Activated T-cell treated with anti-CD3 and anti-CD28 coated beads, Interleukin-2, amount 50 U/mL, for 4 hours (primary cell): ENCODE measurements around the gene POU5F1. TPM values are rescaled to one million over a fixed set of nuclear protein-coding genes. Genes with fewer than 3 reads are reported as not detected.
"Not testable (repeated sequence)": the region's sequence is repeated elsewhere in the genome, so short reads cannot be mapped to it uniquely, and the experiment has no call there.

Source experiments
- ATAC-seq, 2 donors: fragments of 200-7000 bp; cut with Tn5 transposase; one replicate each; pipeline ENCODE4 v1.10.0; 2021
- DNase-seq: peaks from one replicate; pipeline ENCODE4 v3.0.0-alpha.2; 2020
- H3K27me3 Mint-ChIP-seq: one replicate; pipeline ENCODE4 v1.8.0; 2021; ENCODE audit warnings: low read depth, mixed read lengths
- H3K36me3 Mint-ChIP-seq: one replicate; pipeline ENCODE4 v1.8.0; 2022; ENCODE audit warnings: mixed read lengths; ENCODE audit not compliant: insufficient read depth
- H3K4me1 Mint-ChIP-seq: one replicate; pipeline ENCODE4 v1.8.0; 2021; ENCODE audit warnings: low read depth, mixed read lengths
- H3K4me3 Mint-ChIP-seq: one replicate; pipeline ENCODE4 v1.8.0; 2021; ENCODE audit warnings: mild to moderate bottlenecking, moderate library complexity, mixed read lengths
- H3K9me3 Mint-ChIP-seq: one replicate; pipeline ENCODE4 v1.8.0; 2021; ENCODE audit warnings: mixed read lengths
- total RNA-seq, 3 donors: library from RNA; stranded (reverse); gene quantifications; one replicate each; pipeline ENCODE4 v1.2.1, GENCODE V29; 2021

Gene POU5F1
- total RNA-seq, 3 donors from 2014 or later = 0.63 to 1.4 (median 1.0) TPM

- Mint-ChIP-seq H3K9me3 (no peaks in the 10 kb centered on the region), H3K36me3 (peaks cover 15% of the 10 kb centered on the region), H3K27me3 (no peaks in the 10 kb centered on the region), H3K4me3 (peak overlapping the region; percentile 81), H3K4me1 (peaks cover 64% of the 10 kb centered on the region)
- ATAC-seq (peak; percentile 76 to 80), DNase-seq (peak; percentile 89)
These were observed 27.2 kb upstream of the POU5F1 start for GRCh38 chr6:31197559-31198305.

DNA sequence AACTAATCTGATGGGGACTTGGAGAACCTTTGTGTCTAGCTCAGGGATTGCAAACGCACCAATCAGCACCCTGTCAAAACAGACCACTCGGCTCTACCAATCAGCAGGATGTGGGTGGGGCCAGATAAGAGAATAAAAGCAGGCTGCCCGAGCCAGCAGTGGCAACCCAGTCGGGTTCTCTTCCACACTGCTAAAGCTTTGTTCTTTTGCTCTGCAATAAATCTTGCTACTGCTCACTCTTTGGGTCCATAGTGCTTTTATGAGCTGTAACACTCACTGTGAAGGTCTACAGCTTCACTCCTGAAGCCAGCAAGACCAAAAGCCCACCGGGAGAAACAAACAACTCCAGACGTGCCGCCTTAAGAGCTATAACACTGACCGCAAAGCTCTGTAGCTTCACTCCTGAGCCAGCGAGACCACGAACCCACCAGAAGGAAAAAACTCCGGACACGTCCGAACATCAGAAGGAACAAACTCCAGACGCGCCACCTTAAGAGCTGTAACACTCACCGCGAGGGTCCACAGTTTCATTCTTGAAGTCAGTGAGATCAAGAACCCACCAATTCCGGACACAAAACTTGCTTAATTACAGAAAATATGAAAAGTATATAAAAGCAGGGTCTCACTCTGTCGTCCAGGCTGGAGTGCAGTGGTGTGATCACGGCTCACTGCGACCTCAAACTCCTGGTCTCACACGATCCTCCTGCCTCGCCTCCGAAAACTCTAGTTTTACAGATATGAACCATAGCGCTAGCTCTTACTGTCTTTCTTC is 26.0 kb upstream of the POU5F1 start:
- not testable (repeated sequence) for ATAC-seq, H3K27me3 Mint-ChIP-seq, H3K9me3 Mint-ChIP-seq, DNase-seq
- Mint-ChIP-seq H3K36me3 (peaks cover 15% of the 10 kb centered on the region), H3K4me1 (peaks cover 54% of the 10 kb centered on the region), H3K4me3 (peak overlapping the region; percentile 81)

DNA sequence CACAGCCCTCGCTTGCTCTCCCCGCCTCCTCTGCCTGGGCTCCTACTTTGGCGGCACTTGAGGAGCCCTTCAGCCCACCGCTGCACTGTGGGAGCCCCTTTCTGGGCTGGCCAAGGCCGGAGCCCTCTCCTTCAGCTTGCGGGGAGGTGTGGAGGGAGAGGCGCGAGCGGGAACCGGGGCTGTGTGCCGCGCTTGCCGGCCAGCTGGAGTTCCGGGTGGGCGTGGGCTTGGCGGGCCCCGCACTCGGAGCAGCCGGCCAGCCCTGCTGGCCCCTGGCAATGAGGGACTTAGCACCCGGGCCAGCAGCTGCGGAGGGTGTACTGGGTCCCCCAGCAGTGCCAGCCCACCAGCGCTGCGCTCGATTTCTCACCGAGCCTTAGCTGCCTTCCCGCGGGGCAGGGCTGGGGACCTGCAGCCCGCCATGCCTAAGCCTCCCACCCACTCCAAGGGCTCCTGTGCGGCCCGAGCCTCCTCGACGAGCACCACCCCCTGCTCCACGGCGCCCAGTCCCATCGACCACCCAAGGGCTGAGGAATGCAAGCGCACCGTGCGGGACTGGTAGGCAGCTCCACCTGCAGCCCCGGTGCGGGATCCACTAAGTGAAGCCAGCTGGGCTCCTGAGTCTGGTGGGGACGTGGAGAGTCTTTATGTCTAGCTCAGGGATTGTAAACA is 25.0 kb upstream of the POU5F1 start:
- ATAC-seq, DNase-seq, H3K4me3 Mint-ChIP-seq, H3K27me3 Mint-ChIP-seq, H3K9me3 Mint-ChIP-seq: not testable (repeated sequence)
- H3K36me3 Mint-ChIP-seq = peaks cover 10% of the 10 kb centered on the region
- peaks cover 47% of the 10 kb centered on the region for H3K4me1 Mint-ChIP-seq

- ATAC-seq (no peak), DNase-seq (no peak)
- H3K36me3 Mint-ChIP-seq = peaks cover 10% of the 10 kb centered on the region
- H3K9me3 Mint-ChIP-seq = no peaks in the 10 kb centered on the region
- H3K27me3 Mint-ChIP-seq = no peaks in the 10 kb centered on the region
- H3K4me1 Mint-ChIP-seq = peaks cover 37% of the 10 kb centered on the region
- no peak overlapping the region for H3K4me3 Mint-ChIP-seq
These were observed 23.8 kb upstream of the POU5F1 start for GRCh38 chr6:31194061-31194834.

DNA sequence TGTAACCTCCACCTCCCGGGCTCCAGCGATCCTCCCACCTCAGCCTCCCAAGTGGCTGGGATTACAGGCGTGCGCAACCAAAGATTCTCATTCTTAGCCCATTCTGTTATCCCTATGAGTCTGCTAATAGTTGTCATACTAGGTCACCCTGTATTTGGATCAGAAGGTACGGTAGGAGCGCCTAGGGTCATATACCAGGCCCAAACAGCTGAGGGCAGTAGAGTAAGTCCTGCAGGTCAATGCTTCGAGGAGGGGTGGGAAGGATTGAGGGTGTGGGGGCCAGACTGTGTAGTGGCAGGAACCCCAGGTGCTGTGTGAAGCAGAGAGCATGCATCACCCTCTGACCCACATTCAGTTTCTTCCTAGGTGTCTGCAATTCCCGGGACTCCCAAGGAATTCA is 22.7 kb upstream of the POU5F1 start:
- Mint-ChIP-seq H3K9me3 (no peaks in the 10 kb centered on the region), H3K36me3 (peaks cover 10% of the 10 kb centered on the region), H3K4me3 (no peak overlapping the region), H3K27me3 (no peaks in the 10 kb centered on the region), H3K4me1 (peaks cover 28% of the 10 kb centered on the region)
- no peak for DNase-seq
- ATAC-seq = no peak

- H3K9me3 Mint-ChIP-seq, H3K27me3 Mint-ChIP-seq, ATAC-seq, H3K4me3 Mint-ChIP-seq: not testable (repeated sequence)
- Mint-ChIP-seq H3K36me3 (peaks cover 10% of the 10 kb centered on the region), H3K4me1 (peaks cover 26% of the 10 kb centered on the region)
- peak; percentile 42 for DNase-seq
These were observed 22.1 kb upstream of the POU5F1 start for GRCh38 chr6:31192431-31193105.

GRCh38 chr6:31190488-31190887 is 20.0 kb upstream of the POU5F1 start:
- Mint-ChIP-seq H3K27me3 (no peaks in the 10 kb centered on the region), H3K4me1 (peaks cover 11% of the 10 kb centered on the region), H3K4me3 (no peak overlapping the region), H3K9me3 (no peaks in the 10 kb centered on the region), H3K36me3 (peaks cover 8% of the 10 kb centered on the region)
- ATAC-seq (no peak), DNase-seq (no peak)

GRCh38 chr6:31189223-31189622 is 18.7 kb upstream of the POU5F1 start:
- not testable (repeated sequence) for DNase-seq, H3K27me3 Mint-ChIP-seq, ATAC-seq, H3K9me3 Mint-ChIP-seq, H3K4me3 Mint-ChIP-seq, H3K4me1 Mint-ChIP-seq, H3K36me3 Mint-ChIP-seq

DNA sequence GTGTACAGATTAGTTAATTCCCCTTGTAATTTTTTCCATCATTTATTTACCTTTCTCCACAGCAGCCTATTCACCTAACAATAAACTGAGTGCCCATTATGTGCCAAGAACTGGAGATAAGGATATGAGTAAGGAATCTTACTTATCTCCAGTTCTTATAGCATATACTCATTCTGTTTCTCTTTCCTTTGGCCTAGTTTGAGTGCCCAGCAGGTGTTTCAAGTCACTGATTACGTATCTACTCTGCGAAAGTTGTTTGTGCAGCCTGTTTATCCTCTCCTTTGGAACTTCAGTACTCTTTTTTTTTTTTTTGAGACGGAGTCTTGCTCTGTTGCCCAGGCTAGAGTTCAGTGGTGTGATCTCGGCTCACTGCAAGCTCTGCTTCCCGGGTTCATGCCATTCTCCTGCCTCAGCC is 17.3 kb upstream of the POU5F1 start:
- DNase-seq = no peak
- H3K36me3 Mint-ChIP-seq = no peaks in the 10 kb centered on the region
- H3K4me1 Mint-ChIP-seq = peaks cover 1% of the 10 kb centered on the region

GRCh38 chr6:31186052-31186734 is 15.7 kb upstream of the POU5F1 start:
- Mint-ChIP-seq H3K36me3 (no peaks in the 10 kb centered on the region), H3K9me3 (no peaks in the 10 kb centered on the region), H3K4me3 (no peak overlapping the region), H3K4me1 (no peaks in the 10 kb centered on the region), H3K27me3 (no peaks in the 10 kb centered on the region)
- DNase-seq (no peak), ATAC-seq (no peak)

More for the DNA sequence above, 17.3 kb upstream of the POU5F1 start:
- Mint-ChIP-seq H3K27me3 (no peaks in the 10 kb centered on the region), H3K4me3 (no peak overlapping the region), H3K9me3 (no peaks in the 10 kb centered on the region)
- no peak for ATAC-seq

DNA sequence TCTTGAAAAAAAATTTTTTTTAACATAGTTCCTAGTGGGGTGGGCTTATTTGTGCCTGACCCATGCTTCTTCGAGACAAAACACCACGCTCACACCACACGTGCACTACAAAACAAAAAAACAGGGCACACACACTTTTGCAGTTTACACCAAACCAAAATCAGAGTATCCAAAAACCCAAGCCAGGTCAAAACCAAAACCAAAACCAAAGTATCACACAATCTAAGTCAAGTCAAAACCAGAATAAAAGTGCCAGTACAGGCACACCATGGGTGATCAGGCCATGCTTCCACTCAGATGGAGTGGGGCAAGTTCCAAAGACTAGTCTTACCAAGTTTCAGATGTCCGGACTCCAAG is 15.2 kb upstream of the POU5F1 start:
- H3K9me3 Mint-ChIP-seq, H3K36me3 Mint-ChIP-seq, H3K4me3 Mint-ChIP-seq, H3K4me1 Mint-ChIP-seq, H3K27me3 Mint-ChIP-seq, DNase-seq, ATAC-seq: not testable (repeated sequence)

- H3K36me3 Mint-ChIP-seq, H3K4me3 Mint-ChIP-seq, H3K4me1 Mint-ChIP-seq, DNase-seq, ATAC-seq, H3K9me3 Mint-ChIP-seq, H3K27me3 Mint-ChIP-seq: not testable (repeated sequence)
These were observed 13.4 kb upstream of the POU5F1 start for GRCh38 chr6:31183859-31184258.

GRCh38 chr6:31183287-31183686 is 12.8 kb upstream of the POU5F1 start:
- H3K36me3 Mint-ChIP-seq, H3K4me3 Mint-ChIP-seq, H3K9me3 Mint-ChIP-seq, H3K27me3 Mint-ChIP-seq, ATAC-seq, DNase-seq: not testable (repeated sequence)
- H3K4me1 Mint-ChIP-seq = peaks cover 12% of the 10 kb centered on the region
